ENCODE results near the gene CNOT8.
"Not testable (repeated sequence)": the region's sequence is repeated elsewhere in the genome, so short reads cannot be mapped to it uniquely, and the experiment has no call there.

CNOT8 gene

DNA sequence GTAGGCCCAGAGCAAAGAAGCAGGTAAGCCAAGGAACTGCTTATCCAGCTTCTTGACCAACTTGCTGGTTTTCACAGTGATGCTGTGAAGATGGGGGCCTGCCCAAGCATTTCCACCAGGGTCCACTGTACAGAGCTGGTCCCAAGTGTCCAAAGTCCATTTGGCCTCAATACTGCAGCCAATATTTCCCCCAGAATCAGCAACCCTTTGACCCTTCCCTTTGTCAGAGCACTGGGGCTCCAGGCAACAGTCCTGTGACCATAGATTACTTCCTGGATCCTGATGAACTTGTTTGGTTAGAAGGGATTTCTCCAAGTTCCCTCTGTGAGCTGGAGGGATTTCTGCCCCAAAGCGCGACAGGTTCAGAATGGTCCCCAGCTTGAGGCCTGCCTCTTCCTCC lies 34.4 kb upstream of the CNOT8 start:
- Mint-ChIP-seq H3K27ac (peak overlapping the region; percentile 47), H3K36me3 (ENCODE audit: low read depth) (peaks cover 86% of the 10 kb centered on the region)
- no peak for DNase-seq

DNA sequence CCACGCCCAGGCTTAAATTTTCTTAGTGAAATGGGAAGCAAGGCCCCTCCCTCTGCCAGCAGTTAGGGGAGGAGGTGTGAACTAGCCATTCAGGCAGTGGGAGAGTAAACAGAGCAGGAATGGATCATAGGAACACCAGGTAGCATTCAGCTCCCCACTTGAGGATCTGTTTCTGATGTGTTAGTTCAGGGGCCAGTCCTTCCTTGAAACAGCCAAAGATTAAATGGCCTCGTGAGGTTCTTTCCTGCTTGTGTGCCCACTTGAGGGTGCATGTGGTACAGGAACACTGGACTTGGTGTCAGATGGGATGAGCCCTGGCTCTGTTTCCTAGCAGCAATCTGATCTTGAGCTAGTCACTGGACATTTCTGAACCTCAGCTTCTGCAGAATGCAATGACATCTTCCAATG lies 29.2 kb upstream of the CNOT8 start:
- Mint-ChIP-seq H3K27me3 (no peaks in the 10 kb centered on the region), H3K4me1 (ENCODE audit: low read depth) (peaks cover 44% of the 10 kb centered on the region), H3K9me3 (no peaks in the 10 kb centered on the region), H3K27ac (peak overlapping the region; percentile 86), H3K4me3 (no peak overlapping the region), H3K36me3 (ENCODE audit: low read depth) (peaks cover 72% of the 10 kb centered on the region)
- no peak for DNase-seq

More for the DNA sequence above, 34.4 kb upstream of the CNOT8 start:
- H3K4me1 Mint-ChIP-seq (ENCODE audit: low read depth): peaks cover 23% of the 10 kb centered on the region
- H3K27me3 Mint-ChIP-seq: no peaks in the 10 kb centered on the region
- H3K9me3 Mint-ChIP-seq: no peaks in the 10 kb centered on the region
- no peak overlapping the region for H3K4me3 Mint-ChIP-seq

DNA sequence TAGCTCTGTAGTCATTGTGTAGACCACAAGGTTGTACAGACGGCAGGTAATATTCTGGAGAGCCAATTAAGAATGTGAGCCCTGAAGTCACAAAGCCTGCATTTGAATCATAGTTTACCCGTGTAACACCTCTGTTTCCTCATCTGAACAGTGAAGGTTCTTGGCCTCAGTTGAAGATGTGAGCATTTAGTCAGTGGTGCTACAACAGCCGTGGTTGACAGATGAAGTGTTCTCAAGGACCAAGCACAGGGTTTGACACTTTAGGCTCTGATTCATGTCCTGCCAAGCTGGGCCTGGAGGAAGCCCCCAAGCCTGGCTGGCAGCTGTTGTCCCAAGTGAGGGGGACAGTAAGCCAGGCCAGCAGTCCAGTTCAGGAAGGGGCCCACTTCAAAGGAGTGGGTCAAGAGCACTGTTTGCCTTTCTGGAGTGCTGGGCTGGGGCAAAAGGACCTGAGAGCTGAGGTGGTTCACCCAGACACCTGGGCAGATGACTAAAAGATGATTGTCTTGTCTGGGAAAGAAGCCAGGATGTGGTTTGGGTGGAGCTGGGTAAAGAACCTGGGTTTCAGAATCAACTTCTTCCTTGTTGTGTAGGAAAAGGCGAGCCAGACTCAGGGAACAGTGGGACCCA lies 28.7 kb upstream of the CNOT8 start:
- H3K4me3 Mint-ChIP-seq: no peak overlapping the region
- peaks cover 44% of the 10 kb centered on the region for H3K4me1 Mint-ChIP-seq (ENCODE audit: low read depth)
- DNase-seq: peak; percentile 49
- peaks cover 71% of the 10 kb centered on the region for H3K36me3 Mint-ChIP-seq (ENCODE audit: low read depth)
- H3K27ac Mint-ChIP-seq: peak overlapping the region; percentile 86
- no peaks in the 10 kb centered on the region for H3K27me3 Mint-ChIP-seq
- no peaks in the 10 kb centered on the region for H3K9me3 Mint-ChIP-seq

- H3K27ac Mint-ChIP-seq: peak overlapping the region; percentile 86
- H3K4me3 Mint-ChIP-seq: no peak overlapping the region
- no peaks in the 10 kb centered on the region for H3K27me3 Mint-ChIP-seq
- H3K4me1 Mint-ChIP-seq (ENCODE audit: low read depth): peaks cover 44% of the 10 kb centered on the region
- H3K36me3 Mint-ChIP-seq (ENCODE audit: low read depth): peaks cover 73% of the 10 kb centered on the region
- no peaks in the 10 kb centered on the region for H3K9me3 Mint-ChIP-seq
- DNase-seq: no peak
Measured at GRCh38 chr5:154830219-154830595, 28.2 kb upstream of the CNOT8 start.

- H3K9me3 Mint-ChIP-seq: no peaks in the 10 kb centered on the region
- no peak overlapping the region for H3K4me3 Mint-ChIP-seq
- no peaks in the 10 kb centered on the region for H3K27me3 Mint-ChIP-seq
- H3K36me3 Mint-ChIP-seq (ENCODE audit: low read depth): peaks cover 72% of the 10 kb centered on the region
- no peak for DNase-seq
- peaks cover 44% of the 10 kb centered on the region for H3K4me1 Mint-ChIP-seq (ENCODE audit: low read depth)
- H3K27ac Mint-ChIP-seq: peak overlapping the region; percentile 86
Measured at GRCh38 chr5:154830596-154830995, 27.8 kb upstream of the CNOT8 start.

DNA sequence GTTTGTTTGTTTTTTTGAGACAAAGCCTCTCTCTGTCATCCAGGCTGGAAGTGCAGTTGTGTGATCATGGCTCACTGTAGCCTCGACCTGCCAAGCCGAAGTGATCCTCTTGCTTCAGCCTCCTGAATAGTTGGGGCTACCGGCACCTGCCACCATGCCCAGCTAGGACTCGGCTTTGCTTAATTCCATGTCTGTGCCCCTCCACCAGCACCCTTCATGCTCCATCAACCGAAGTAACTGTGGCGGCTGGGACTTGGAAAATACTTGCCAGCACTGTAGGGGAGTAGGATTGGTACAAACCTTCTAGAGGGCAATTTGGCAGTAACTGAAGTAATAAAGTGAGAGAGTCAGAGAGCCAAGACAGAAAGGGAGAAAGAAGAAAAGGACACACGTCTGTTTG lies 27.0 kb upstream of the CNOT8 start:
- no peak for DNase-seq
- peaks cover 72% of the 10 kb centered on the region for H3K36me3 Mint-ChIP-seq (ENCODE audit: low read depth)
- H3K9me3 Mint-ChIP-seq: no peaks in the 10 kb centered on the region
- H3K4me3 Mint-ChIP-seq: no peak overlapping the region
- peak overlapping the region; percentile 29 for H3K27ac Mint-ChIP-seq
- H3K4me1 Mint-ChIP-seq (ENCODE audit: low read depth): peaks cover 41% of the 10 kb centered on the region
- no peaks in the 10 kb centered on the region for H3K27me3 Mint-ChIP-seq

- peaks cover 31% of the 10 kb centered on the region for H3K4me1 Mint-ChIP-seq (ENCODE audit: low read depth)
- not testable (repeated sequence) for H3K27me3 Mint-ChIP-seq, H3K4me3 Mint-ChIP-seq, H3K27ac Mint-ChIP-seq, DNase-seq, H3K9me3 Mint-ChIP-seq
- peaks cover 63% of the 10 kb centered on the region for H3K36me3 Mint-ChIP-seq (ENCODE audit: low read depth)
Measured at GRCh38 chr5:154832804-154833203, 25.6 kb upstream of the CNOT8 start.

DNA sequence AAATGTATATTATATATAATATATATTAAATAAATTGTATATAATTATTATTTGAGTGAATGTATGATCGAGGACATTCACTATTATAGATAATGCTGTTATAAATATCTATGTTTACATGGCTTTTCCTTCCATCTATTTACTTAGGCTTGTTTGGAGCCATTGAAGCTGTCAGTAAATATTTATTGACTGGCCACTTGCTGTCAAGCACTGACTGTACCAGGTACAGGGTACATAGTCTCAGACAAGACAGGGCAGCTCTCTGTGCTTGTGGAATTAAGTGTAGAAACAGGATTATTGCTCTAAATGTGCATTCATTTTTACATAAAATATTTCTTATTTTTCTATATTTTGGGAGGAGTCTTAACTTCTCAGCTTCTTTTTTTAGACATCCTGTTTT lies 24.4 kb upstream of the CNOT8 start:
- H3K4me1 Mint-ChIP-seq (ENCODE audit: low read depth): peaks cover 20% of the 10 kb centered on the region
- no peaks in the 10 kb centered on the region for H3K27me3 Mint-ChIP-seq
- H3K4me3 Mint-ChIP-seq: no peak overlapping the region
- no peak for DNase-seq
- H3K9me3 Mint-ChIP-seq: no peaks in the 10 kb centered on the region
- peaks cover 54% of the 10 kb centered on the region for H3K36me3 Mint-ChIP-seq (ENCODE audit: low read depth)
- no peak overlapping the region for H3K27ac Mint-ChIP-seq

DNA sequence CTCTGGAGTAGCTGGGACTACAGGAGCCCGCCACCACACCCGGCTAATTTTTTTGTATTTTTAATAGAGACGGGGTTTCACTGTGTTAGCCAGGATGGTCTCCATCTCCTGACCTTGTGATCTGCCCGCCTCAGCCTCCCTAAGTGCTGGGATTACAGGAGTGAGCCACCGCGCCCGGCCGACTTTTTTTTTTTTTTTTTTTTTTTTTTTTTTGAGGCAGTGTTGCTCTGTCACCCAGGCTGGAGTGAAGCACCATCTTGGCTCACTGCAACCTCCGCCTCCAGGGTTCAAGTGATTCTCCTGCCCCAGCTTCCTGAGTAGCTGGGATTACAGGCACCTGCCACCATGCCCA lies 22.8 kb upstream of the CNOT8 start:
- not testable (repeated sequence) for H3K4me3 Mint-ChIP-seq; H3K9me3 Mint-ChIP-seq; H3K4me1 Mint-ChIP-seq (ENCODE audit: low read depth); H3K27ac Mint-ChIP-seq; DNase-seq; H3K27me3 Mint-ChIP-seq
- peaks cover 38% of the 10 kb centered on the region for H3K36me3 Mint-ChIP-seq (ENCODE audit: low read depth)

DNA sequence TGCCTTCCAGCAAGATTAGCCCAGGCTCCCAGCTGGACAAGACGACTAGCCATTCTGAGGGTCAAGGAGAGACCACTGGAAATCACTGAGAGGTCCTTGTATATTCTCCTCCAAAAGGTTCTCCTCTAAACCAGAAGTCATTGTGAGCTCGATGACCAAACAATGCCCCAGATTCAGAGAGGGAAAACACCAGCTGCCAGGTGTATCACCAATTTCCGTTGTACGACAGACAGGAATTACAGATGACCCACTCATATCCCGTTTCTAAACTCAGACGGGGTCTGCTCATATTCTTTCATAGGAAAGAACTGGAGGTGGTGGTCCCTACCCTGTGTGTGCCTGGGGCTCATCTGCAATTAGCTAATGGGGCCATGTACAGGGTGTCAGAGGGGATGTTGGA lies 22.2 kb upstream of the CNOT8 start:
- no peaks in the 10 kb centered on the region for H3K9me3 Mint-ChIP-seq
- no peaks in the 10 kb centered on the region for H3K27me3 Mint-ChIP-seq
- peak overlapping the region; percentile 5 for H3K27ac Mint-ChIP-seq
- no peak overlapping the region for H3K4me3 Mint-ChIP-seq
- peaks cover 2% of the 10 kb centered on the region for H3K4me1 Mint-ChIP-seq (ENCODE audit: low read depth)
- H3K36me3 Mint-ChIP-seq (ENCODE audit: low read depth): peaks cover 32% of the 10 kb centered on the region
- DNase-seq: no peak

GRCh38 chr5:154837009-154837901 lies 21.2 kb upstream of the CNOT8 start:
- no peaks in the 10 kb centered on the region for H3K9me3 Mint-ChIP-seq
- peaks cover 2% of the 10 kb centered on the region for H3K4me1 Mint-ChIP-seq (ENCODE audit: low read depth)
- H3K27ac Mint-ChIP-seq: no peak overlapping the region
- H3K36me3 Mint-ChIP-seq (ENCODE audit: low read depth): peaks cover 24% of the 10 kb centered on the region
- DNase-seq: no peak
- no peak overlapping the region for H3K4me3 Mint-ChIP-seq
- H3K27me3 Mint-ChIP-seq: no peaks in the 10 kb centered on the region

DNA sequence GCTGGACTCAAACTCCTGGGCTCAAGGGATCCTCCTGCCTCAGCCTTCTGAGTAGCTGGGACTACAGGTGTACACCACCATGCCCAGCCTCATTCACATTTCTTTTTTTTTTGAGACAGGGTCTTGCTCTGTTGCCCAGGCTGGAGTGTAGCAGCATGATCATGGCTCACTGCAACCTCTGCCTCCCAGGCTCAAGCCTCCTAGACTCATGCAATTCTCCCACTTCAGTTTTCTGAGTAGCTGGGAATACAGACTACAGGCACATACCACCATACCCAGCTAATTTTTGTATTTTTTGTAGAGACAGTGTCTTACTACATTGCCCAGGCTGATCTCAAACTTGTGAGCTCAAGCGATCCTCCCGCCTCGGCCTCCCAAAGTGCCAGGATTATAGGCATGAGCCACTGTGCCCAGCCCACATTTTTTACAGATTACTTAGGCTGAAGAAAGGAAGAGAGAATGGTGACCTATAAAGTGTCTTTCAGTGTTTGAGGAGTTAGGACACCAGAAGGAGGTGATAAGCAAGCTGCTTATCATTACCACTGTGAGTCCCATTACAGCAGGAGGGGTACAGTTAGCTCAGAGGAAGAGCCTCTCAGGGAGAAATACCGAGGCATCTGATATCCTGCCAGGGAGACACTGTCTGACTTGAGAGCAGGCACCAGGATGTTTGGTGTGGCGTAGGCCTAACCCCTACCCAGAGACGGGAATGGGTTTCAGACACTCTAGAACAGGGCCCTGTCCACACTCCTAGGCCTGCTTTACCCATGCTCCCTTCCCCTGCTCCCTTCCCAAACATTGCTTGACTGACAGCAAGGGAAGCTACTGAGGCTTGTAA lies 17.8 kb upstream of the CNOT8 start:
- DNase-seq: no peak
- Mint-ChIP-seq H3K27ac (no peak overlapping the region), H3K4me1 (ENCODE audit: low read depth) (no peaks in the 10 kb centered on the region), H3K9me3 (no peaks in the 10 kb centered on the region), H3K27me3 (no peaks in the 10 kb centered on the region), H3K4me3 (no peak overlapping the region), H3K36me3 (ENCODE audit: low read depth) (peaks cover 14% of the 10 kb centered on the region)

DNA sequence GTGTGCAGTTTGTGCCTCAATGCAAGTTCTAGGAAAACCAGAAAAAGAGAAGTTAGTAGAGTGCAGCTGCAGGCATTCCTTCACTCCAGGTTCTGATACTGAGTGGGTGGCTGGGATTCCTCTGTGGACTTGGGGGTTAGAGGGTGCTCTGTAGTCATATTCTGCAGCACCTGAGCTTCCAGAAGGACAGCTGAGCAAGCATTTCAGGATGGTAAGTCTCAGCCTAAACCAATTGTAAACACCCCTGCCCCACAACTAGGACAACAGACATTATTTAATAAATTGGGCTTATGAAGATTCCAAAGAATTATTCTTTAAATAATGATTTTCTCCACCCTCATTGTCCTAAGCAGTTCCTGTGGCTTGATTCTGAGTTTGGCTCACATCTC lies 17.2 kb upstream of the CNOT8 start:
- Mint-ChIP-seq H3K36me3 (ENCODE audit: low read depth) (peaks cover 11% of the 10 kb centered on the region), H3K27ac (no peak overlapping the region), H3K27me3 (no peaks in the 10 kb centered on the region), H3K4me1 (ENCODE audit: low read depth) (no peaks in the 10 kb centered on the region), H3K9me3 (no peaks in the 10 kb centered on the region), H3K4me3 (no peak overlapping the region)
- DNase-seq: no peak

DNA sequence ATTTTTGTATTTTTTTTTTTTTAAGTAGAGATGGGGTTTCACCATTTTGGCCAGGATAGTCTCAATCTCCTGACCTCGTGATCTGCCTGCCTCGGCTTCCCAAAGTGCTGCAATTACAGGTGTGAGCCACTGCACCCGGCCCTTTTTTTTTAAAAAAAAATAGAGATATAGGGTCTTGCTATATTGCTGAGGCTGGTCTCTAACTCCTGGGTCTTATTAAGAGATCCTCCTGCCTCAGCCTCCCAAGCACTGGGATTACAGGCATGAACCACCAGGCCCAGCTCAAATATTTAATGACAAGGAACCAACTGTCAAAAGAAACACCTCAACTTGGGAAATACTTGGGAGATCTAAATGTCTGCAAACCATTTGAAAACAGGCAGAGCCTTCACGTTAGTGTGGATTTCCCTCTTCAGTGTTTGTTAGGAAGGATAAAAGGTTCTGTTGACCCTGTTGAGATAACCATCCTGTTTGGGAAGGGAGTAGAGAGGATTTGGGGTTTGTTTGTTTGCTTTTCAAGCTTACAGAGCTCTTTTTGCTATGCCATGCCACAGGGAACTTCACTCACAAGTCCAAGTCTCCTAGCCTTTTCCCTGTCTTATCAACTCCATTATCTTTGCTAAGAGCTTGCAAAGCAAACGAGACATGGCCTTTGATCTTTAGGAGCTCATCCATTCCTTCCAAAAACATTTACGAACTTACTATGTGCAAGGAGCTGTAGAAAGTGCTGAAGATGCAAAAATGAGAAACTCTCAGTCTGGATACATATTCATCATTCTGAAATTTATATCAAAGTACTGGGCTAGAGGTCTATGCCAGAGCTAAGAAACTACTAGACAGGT lies 15.5 kb upstream of the CNOT8 start:
- H3K4me1 Mint-ChIP-seq (ENCODE audit: low read depth): no peaks in the 10 kb centered on the region
- H3K36me3 Mint-ChIP-seq (ENCODE audit: low read depth): peaks cover 8% of the 10 kb centered on the region
- H3K27ac Mint-ChIP-seq: no peak overlapping the region
- H3K27me3 Mint-ChIP-seq: no peaks in the 10 kb centered on the region
- no peak for DNase-seq
- no peak overlapping the region for H3K4me3 Mint-ChIP-seq
- no peaks in the 10 kb centered on the region for H3K9me3 Mint-ChIP-seq
